Bronchial smooth muscle cell (primary cell): ENCODE data around the gene OR1M1. TPM values are rescaled to one million over a fixed set of nuclear protein-coding genes. Genes with fewer than 3 reads are reported as not detected.

ENCODE experiments used
- total RNA-seq: library from RNA; depleted of rRNA; stranded (reverse); fragments of >200 nt; gene quantifications from 2 replicates; pipeline ENCODE4 v1.2.1, GENCODE V29; 2014

Gene OR1M1
- total RNA-seq = not detected in 2 replicates

GRCh38 chr19:9086761-9087160 lies at the start of gene OR1M1:
Gene OR1M1, plus strand, starts transcription at chr19:9087061. Its CDS starts 6,184 bp downstream, at chr19:9093245.

GRCh38 chr19:9107375-9107774 lies 20.5 kb downstream of the OR1M1 start, which contains the start of gene OR7G2:
Gene OR7G2, minus strand, starts transcription at chr19:9107475. Its CDS starts 4,232 bp downstream, at chr19:9103243.

GRCh38 chr19:9115307-9115813 lies 28.5 kb downstream of the OR1M1 start, which contains the start of gene OR7G1:
Gene OR7G1, minus strand, starts transcription at chr19:9115763. Its CDS starts 0 bp downstream, at chr19:9115763.

GRCh38 chr19:9126900-9127405 lies 40.1 kb downstream of the OR1M1 start, which contains the start of gene OR7G3:
Gene OR7G3, minus strand, starts transcription at chr19:9126950. Its CDS starts 0 bp downstream, at chr19:9126950.

GRCh38 chr19:9140159-9140874 lies 53.5 kb downstream of the OR1M1 start, which contains the start of gene ZNF317:
Gene ZNF317, plus strand, starts transcription at chr19:9140397. Its CDS starts 15,620 bp downstream, at chr19:9156017.

Other genes with a start within 250 kb of the OR1M1 start
- gene MUC16, start 76.7 kb upstream of the OR1M1 start, total RNA-seq = under 0.01 TPM in 1 of 2 replicates, not detected in the other
- gene OR7G2, start 20.4 kb downstream of the OR1M1 start, total RNA-seq = not detected in 2 replicates
- gene OR7G1, start 28.7 kb downstream of the OR1M1 start, total RNA-seq = not detected in 2 replicates
- gene OR7G3, start 39.9 kb downstream of the OR1M1 start, total RNA-seq = not detected in 2 replicates
- 13.0 and 13.1 TPM in 2 replicates for gene ZNF317, start 53.3 kb downstream of the OR1M1 start, total RNA-seq
- gene OR7D2, start 91.9 kb downstream of the OR1M1 start, total RNA-seq = not detected in 2 replicates
- gene OR7D4, start 132.5 kb downstream of the OR1M1 start, total RNA-seq = not detected in 2 replicates
- not detected in 2 replicates for gene OR7E24, start 163.9 kb downstream of the OR1M1 start, total RNA-seq
- 5.7 and 6.9 TPM in 2 replicates for gene ZNF699, start 222.8 kb downstream of the OR1M1 start, total RNA-seq
- gene ZNF559, start 237.1 kb downstream of the OR1M1 start, total RNA-seq = 9.0 and 10.6 TPM in 2 replicates